ENCODE results near the gene PEAR1. TPM values are rescaled to one million over a fixed set of nuclear protein-coding genes. Genes with fewer than 3 reads are reported as not detected.

Gene PEAR1
- total and polyA plus RNA-seq, 2 of the 8 experiments (the other 6 are each of a cell fraction or from before 2014, with no cell fraction given): 0.63 to 0.71 TPM

DNA sequence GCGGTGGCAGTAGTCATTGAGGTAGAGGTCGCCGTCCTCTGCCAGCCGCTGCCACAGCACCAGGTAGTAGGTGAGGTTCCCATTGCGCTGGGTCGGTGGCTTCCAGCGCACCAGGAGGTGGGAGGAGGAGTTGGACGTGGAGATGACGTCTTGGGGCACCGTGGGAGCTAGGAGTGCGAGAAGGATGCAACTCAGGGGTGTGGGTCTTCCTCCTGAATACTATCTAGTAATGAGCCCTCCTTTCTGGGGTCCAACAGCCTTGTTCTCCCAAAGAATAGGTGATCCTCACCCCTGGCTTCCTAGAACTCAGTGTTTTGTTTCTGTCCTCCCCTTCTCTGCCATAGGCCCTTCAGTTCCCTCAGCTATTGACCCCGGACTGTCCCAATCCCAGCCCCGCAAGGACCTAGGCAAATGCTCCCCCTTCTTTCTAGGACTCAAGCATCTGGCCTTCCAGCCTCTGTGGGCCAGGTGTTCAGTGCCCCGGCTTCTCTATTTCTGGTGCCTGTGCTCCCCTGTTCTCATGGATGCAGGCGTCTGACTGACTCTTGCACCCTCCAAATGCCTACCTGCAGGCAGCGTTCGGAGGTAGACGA is 47.5 kb upstream of the PEAR1 start:
- Histone ChIP-seq H4K20me1 (replicated peaks in 1 of 2; ENCODE audit: control insufficient read depth in 1 of 2, insufficient read depth in 2 of 2, low read length in 2 of 2) (peaks cover 7 to 19% of the 10 kb centered on the region in 2 experiments), H4K91ac (replicated peaks; ENCODE audit: insufficient read length, low read length) (no peak overlapping the region), H3K9ac (replicated peaks in 1 of 4; ENCODE audit: extremely low read depth in 1 of 4, low read depth in 3 of 4, low read length in 3 of 4) (no peak overlapping the region), H3K27ac (ENCODE audit: low read depth, low read length) (no peak overlapping the region), H3K79me2 (ENCODE audit: control insufficient read depth in 1 of 2, insufficient read depth in 2 of 2, low read length in 2 of 2) (no peaks in the 10 kb centered on the region), H3K79me1 (ENCODE audit: low read depth, low read length) (no peaks in the 10 kb centered on the region), H3K23me2 (ENCODE audit: low read depth, low read length) (peaks cover 12% of the 10 kb centered on the region), H2AK5ac (ENCODE audit: low read depth, low read length) (no peak overlapping the region), H3K56ac (replicated peaks; ENCODE audit: insufficient read length, low read depth, low read length) (no peak overlapping the region), H2BK12ac (ENCODE audit: low read depth, low read length) (0 out of 2 replicates have a peak overlapping the region, but pooled peaks have one; percentile 60), H4K5ac (ENCODE audit: insufficient read length, low read depth, low read length) (no peak overlapping the region), H3K9me3 (ENCODE audit: insufficient read depth in 2 of 2, low read depth in 1 of 2, low read length in 1 of 2) (no peaks in the 10 kb centered on the region), H3K23ac (ENCODE audit: insufficient read length) (no peak overlapping the region), H2BK5ac (ENCODE audit: low read depth, low read length) (no peak overlapping the region; the same call in 1 of the 2 replicates), H3K36me3 (ENCODE audit: control insufficient read depth in 2 of 4, insufficient read depth in 4 of 4, low read length in 3 of 4) (no peaks in the 10 kb centered on the region), H2BK20ac (ENCODE audit: low read length) (no peak overlapping the region), H3K4me1 (replicated peaks in 1 of 4; ENCODE audit: control insufficient read depth in 3 of 4, insufficient read depth in 4 of 4, low read length in 3 of 4) (peaks cover 0 to 25% (median 12%) of the 10 kb centered on the region in 4 experiments; a peak in 5 of 7 replicates), H2AFZ (ENCODE audit: low read length) (no peak overlapping the region), H3K27me3 (replicated peaks in 1 of 4; ENCODE audit: control insufficient read depth in 3 of 4, extremely low read depth in 1 of 4, insufficient read depth in 3 of 4, low read length in 3 of 4) (peaks cover 68 to 91% (median 83%) of the 10 kb centered on the region in 4 experiments), H3K18ac (ENCODE audit: extremely low read depth, low read length) (no peak overlapping the region), H3K14ac (ENCODE audit: insufficient read length) (no peak overlapping the region), H3K4me3 (ENCODE audit: extremely low read depth in 1 of 4, insufficient read depth in 2 of 4, low read depth in 3 of 4, low read length in 4 of 4) (peak overlapping the region in 1 of 4 experiments; percentile 58; a peak in 2 of 8 replicates), H3K4ac (replicated peaks; ENCODE audit: insufficient read length, low read depth, low read length) (no peak overlapping the region), H4K8ac (ENCODE audit: extremely low read depth, insufficient read depth, low read length) (no peak overlapping the region; the same call in 1 of the 2 replicates), H2BK15ac (ENCODE audit: low read length) (no peak overlapping the region), H3K4me2 (ENCODE audit: insufficient read depth in 1 of 2, low read depth in 2 of 2, low read length in 2 of 2) (peak overlapping the region; percentile 87 to 92), H2BK120ac (replicated peaks; ENCODE audit: low read depth, low read length) (no peak overlapping the region)
- no peak for FAIRE-seq
- CTCF ChIA-PET (ENCODE audit: partially characterized antibody): interaction anchor here (0.7 to 25.2 kb wide), 8 partner anchors 13 to 194 kb away, joined by 3 to 719 read pairs (median 4); partner anchors contain the start of genes INSRR, NTRK1 and PEAR1
- no peak for DNase-seq (ENCODE audit: low read depth in 1 of 2, low spot score in 2 of 2)
- WGBS, 2 experiments (ENCODE audit: extremely low coverage in 1 of 2, insufficient coverage in 1 of 2, insufficient read length in 1 of 2, insufficient replicate concordance in 2 of 2, low coverage in 1 of 2, low lambda C conversion rate in 2 of 2, missing lambda C conversion rate in 1 of 2): 44% methylated on average over 16 of the region's 18 CpGs; no CpG with 5 or more reads in 1 of the 2 experiments
- POLR2A ChIA-PET (ENCODE audit: partially characterized antibody): interaction anchor here (0.6 kb wide), 1 partner anchor 1022 kb away, joined by 4 read pairs; no protein-coding TSS in a partner anchor
- TF ChIP-seq, protein P1, sequence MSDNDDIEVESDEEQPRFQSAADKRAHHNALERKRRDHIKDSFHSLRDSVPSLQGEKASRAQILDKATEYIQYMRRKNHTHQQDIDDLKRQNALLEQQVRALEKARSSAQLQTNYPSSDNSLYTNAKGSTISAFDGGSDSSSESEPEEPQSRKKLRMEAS (IDR thresholded peaks at IDR 0.05): no peak
- no peak for TF ChIP-seq POLR2AphosphoS5 (IDR thresholded peaks at IDR 0.05; ENCODE audit: low read depth, low read length)
- peak; percentile 65; the same call in 1 of the 2 replicates for TF ChIP-seq SUZ12 (IDR thresholded peaks at IDR 0.05; ENCODE audit: low read length)
- peak; percentile 77 for TF ChIP-seq EZH2 (IDR thresholded peaks at IDR 0.05; ENCODE audit: low read depth, low read length, severe bottlenecking)
